ENCODE measurements around the gene IGFL2.
"Not testable (repeated sequence)": the region's sequence is repeated elsewhere in the genome, so short reads cannot be mapped to it uniquely, and the experiment has no call there.

The IGFL2 gene

DNA sequence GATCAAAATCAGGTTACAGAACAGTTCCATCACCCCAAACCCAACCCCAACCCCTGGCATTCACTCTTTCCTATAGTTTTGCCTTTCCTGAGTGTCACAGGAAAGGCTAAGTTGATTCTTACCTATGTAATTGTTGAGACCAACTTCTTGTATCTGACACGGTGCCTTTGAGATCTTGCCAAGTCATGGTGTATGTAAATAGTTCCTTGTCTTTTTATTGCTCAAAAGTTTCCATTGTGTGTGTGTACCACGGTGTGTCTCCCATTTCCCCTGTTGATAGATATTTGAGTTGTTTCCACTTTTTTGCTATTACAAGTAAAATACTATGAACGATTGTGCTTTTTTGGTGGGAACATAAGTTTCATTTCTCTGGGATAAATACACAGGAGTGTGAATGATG, 3.3 kb upstream of the IGFL2 start:
- no peak for DNase-seq

DNA sequence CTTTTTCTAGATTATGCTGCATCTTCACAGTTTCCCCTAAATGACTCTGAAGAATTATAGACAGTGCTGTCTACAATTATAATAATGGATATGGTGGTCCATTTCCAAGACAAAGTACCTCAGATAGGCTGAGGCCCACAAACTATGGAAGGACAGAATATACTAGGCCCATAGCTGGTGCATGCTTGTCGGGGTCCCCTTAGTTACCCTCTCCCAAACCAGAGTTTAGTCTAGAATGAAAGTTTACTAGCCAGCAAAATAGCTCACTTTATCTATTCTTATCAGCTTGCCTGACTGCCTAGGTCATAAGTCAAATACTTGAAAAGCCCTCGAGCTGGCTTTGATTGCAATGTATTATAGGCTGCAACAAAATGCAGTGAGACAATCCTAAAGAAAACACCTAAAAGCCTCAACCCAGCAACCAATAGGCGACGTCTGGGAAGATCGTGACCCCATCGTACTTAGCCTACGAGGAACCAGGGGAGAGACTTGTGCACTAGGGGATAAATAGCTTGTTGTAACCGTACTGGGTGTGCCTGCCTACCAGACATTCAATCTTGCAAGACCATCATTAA, 785 bp upstream of the IGFL2 start:
- no peak for DNase-seq

DNA sequence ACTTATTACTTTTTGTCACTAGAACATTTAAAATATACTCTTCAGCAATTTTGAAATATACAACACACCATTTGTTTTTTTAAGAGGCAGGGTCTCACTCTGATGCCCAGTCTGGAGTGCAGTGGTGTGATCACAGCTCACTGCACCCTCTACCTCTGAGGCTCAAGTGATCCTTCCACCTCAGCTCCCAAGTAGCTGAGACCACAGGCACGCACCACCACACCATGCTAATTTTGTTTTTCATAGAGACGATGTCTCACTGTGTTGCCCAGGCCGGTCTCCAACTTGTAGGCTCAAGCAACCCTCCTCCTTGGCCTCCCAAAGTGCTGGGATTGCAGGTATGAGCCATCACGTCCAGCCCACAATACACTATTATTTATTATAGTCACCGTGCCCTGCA, 2.6 kb downstream of the IGFL2 start:
- DNase-seq: no peak

DNA sequence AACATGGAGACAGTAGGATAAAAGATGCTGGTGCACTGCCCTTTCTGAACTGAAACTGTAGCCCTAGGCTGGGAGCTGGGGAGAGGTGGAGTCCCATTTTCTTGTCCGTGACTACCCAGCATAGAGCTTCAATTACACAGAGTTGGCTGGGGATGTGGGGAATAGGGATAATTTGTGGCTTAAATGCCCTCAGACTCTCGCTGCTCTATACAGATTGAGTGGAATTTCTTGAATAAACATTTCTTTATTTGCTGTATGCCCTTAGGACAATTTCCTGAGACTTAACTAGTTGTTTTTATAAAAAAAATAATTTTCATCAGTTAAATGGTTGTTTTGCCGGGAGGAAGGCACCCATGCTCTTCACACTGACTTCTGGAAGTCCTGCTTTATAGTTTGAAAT, 7.2 kb downstream of the IGFL2 start:
- no peak for DNase-seq

DNA sequence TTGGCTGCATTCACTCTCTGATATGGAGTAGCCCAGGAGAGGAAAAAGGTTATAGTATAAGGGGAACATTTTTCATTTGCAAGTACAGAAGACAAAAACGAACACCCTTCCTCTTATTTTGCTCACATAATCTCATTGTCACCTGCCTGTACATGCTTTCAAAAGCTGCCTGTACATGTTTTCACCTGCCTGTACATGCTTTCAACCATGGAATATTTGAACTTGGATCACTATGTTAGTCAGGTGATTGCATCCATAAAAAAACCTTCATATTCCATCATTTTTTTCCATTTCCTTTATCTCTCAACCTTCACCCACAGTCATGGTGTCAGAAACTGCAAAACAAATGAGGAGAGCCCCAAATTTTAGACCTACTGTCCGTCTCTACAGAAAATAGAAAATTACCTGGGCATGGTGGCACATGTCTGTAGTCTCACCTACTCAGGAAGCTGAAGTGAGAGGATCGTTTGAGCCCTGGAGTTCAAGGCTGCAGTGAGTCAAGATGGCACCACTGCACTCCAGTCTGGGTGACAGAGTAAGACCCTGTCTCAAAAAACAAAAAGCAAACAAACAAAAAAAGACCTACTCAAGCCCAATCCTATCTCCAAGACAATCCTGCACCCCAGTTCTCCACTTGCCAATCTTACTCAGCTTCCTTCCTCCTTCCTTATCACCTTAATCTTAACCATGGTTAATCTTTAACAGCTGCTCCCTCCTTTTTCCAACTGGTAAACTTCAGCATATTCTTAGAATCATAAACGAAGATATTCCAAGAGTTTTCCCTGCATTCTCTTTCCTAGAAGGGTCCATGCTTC, 11.6 kb downstream of the IGFL2 start:
- no peak for DNase-seq

DNA sequence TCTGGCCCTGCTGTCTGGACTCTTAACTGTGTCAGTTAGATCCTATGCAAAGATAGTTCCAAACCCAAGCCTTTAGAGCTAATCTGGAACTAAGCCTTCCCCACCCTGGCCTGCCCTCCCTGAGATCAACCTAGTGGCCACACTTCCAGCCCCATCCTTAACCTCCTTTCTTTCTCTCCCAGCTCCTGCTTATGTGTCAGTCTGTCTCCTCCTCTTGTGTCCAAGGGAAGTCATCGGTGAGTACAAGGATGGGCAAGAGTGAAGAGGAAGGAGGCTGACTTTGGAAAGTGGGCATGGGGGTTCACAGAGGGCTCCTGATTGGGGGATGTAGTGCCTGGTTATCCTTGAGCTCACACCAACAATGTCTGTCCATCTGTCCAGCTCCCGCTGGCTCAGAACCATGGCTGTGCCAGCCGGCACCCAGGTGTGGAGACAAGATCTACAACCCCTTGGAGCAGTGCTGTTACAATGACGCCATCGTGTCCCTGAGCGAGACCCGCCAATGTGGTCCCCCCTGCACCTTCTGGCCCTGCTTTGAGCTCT, 12.3 kb downstream of the IGFL2 start:
- no peak for DNase-seq

DNA sequence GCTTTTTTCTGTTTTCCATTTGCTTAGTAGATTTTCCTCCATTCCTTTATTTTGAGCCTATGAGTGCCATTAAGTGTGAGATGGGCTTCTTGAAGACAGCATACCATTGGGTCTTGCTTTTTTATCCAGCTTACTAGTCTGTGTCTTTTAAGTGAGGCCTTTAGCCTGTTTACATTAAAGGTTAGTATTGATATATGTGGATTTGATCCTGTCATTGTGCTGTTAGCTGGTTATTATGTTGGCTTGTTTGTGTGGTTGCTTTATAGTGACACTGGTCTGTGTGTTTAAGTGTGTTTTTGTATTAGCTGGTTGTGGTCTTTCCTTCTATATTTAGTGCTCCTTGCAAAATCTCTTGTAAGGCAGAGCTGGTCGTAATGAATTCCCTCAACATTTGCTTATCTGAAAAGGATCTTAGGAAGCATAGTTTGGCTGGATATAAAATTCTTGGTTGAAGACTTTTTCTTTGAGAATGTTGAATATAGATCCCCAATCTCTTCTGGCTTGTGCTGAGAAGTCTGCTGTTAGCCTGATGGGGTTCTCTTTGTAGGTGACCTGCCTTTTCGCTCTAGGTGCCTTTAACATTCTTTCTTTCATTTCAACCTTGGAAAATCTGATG, 13.7 kb downstream of the IGFL2 start:
- DNase-seq: not testable (repeated sequence)

DNA sequence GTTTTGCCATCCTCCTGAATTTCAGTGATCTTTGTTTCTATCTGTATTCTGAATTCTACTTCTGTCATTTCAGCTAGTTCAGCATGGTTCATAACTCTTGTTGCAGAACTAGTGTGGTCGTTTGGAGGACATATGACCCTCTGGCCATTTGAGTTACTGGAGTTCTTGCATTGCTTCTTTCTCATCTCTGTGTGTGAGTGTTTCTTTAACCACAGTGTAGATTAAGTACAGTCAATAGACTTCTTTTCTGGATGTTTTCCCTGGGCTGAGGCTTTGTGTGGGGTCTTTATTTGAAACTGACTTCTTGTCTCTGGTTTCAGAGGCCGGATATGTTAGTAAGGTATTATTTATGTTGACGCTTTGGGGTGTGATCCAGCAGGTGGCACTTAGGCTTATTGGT, 14.7 kb downstream of the IGFL2 start:
- DNase-seq: no peak

DNA sequence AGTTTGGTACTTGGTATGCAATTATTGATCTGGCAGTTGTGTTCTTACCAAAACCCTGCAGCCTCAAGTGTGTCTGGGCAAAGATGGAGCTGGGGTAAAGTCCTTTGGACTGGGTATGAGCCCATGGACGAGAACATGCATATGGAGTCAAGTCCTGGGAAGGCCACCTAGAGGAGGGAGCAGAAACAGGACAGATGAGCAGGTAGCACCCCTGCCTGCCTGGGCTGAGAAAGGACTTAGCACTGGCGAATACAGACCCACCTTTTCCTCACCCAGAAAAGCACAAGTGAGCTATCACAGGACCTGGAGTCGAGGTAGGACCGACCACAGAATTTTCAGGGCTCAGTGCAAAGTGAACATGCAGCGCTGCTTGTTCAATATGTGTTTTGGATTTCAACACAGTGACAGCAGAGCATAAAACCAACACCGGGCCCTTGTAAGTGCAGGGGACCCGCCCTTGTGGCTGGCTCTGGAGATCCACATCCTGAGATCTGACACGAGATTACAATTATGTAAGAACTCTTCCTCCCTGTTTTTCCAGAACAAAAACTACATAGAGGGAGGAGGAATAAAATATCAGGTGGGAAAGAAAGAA, 25.9 kb downstream of the IGFL2 start:
- no peak for DNase-seq

DNA sequence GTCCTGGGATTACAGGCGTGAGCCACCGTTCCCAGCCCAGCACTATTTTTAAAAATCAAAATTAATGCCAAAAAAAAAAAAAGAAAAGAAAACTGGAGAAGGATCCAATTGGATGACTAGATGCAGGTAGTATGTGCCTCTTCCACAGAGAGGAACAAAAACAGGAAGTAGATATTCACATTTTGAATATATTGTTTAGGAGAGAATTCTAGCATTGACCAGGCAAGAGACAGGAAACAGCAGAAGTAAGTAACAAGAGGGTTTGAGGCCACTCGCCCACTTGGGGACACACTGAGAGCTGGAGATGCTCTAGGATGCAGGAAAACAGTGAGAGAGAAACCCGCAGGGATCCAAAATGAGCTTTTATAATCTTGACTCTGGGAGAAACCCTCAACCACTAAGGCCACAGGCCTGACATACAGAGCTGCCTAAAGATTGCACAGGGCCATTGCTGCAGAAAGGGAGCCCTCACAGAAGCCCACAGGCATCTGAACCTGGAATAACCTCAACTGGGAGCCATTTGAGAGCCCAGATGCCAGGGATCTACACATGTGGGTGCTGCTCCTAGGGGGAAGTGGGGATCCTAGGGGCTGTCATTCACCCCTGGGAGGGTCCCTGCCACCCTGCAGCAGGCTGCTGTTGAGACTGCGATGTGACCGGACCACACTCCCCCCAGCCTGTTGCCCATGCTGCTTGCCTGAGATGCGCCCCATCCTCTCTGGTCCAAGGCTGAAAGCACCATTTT, 28.2 kb downstream of the IGFL2 start:
- no peak for DNase-seq

DNA sequence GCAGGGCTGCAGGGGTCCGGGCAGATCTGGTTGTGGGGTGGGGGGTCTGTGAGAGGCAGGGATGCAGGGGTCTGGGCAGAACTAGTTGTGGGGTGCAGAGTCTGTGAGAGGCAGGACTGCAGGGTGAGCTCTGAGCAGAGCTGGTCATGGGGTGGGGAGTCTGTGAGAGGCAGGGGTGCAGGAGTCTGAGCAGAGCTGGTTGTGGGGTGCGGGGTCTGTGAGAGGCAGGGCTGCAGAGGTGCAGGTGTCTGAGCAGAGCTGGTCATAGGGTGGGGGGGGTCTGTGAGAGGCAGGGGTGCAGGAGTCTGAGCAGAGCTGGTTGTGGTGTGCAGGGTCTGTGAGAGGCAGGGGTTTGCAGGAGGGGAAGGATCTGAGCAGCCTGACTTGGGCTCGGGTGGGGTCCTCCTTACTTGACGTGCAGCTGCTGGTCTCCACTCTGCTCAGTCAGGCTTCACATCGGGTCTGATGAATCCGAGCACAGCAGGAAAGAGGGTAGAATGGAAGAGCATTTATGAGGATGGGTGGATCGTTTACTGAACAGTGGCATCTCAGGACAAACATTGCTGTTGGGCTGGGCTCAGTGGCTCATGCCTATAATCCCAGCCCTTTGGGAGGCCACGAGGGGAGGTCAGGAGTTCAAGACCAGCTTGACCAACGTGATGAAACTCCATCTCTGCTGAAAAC, 31.2 kb downstream of the IGFL2 start:
- no peak for DNase-seq

DNA sequence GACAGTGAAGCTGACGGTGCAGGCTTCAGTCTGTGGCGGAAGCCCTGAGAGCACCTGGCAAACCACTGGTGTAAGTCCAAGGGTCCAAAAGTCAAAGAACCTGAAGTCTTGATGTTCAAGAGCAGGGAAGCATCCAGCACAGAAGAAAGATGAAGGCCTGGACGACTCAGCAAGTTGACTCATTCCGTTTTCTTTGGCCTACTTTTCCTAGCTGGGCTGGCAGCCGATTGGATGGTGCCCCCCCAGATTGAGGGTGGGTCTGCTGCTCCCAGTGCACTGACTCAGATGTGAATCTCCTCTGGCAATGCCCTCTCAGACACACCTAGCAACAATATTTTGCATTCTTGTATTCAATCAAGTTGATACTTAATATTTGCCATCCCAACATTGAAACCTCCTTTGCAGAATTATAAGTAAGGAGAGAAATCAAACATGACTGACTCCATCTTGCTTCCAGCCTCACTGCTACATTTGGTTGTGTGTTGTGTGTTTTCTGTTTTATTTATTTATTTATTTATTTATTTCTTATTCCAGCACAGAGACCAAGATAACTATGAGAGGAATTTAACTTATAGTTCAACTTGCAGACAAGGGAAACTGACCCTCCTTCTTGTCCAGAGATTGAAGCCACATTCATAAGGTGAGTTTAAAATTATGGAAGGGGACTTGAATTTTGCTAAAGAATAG, 32.8 kb downstream of the IGFL2 start:
- DNase-seq: no peak

DNA sequence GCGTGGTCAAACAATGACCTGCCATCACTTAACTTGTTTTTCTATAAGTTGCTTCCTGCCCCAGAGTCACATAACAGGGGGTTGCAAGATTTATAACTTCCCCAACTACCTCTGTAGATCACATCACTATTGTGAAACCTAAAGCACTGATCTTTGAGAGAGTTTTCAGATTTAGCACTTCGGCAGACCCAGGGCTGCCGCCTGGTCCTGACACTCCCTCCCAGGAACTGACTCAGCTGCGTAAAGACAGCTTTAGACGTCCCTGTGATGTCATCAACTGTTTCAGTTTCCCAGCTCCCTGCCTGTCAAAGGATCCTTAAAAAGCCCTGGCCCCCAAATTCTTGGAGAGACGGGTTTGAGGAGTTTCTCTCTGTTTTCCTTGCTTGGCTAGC, 33.3 kb downstream of the IGFL2 start:
- DNase-seq: no peak

DNA sequence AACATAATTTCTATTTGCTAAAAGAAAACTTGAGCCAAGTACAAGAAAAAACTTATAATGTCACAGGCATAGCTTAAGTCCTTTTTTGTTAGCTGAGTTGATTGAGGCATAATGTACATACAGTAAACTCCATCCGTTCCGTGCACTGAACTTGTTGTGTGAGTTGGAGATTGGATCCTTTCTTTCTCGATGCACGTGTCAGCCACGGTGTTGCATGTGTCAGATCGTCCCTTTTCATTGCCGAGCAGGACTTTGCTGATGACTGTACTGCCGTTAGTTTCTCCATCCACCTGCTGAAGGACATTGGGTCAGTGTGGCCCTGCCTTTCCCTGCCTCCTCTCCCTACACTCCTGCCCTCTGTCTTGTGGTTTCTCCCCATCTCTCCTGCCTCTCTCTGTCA, 34.4 kb downstream of the IGFL2 start:
- DNase-seq: no peak

DNA sequence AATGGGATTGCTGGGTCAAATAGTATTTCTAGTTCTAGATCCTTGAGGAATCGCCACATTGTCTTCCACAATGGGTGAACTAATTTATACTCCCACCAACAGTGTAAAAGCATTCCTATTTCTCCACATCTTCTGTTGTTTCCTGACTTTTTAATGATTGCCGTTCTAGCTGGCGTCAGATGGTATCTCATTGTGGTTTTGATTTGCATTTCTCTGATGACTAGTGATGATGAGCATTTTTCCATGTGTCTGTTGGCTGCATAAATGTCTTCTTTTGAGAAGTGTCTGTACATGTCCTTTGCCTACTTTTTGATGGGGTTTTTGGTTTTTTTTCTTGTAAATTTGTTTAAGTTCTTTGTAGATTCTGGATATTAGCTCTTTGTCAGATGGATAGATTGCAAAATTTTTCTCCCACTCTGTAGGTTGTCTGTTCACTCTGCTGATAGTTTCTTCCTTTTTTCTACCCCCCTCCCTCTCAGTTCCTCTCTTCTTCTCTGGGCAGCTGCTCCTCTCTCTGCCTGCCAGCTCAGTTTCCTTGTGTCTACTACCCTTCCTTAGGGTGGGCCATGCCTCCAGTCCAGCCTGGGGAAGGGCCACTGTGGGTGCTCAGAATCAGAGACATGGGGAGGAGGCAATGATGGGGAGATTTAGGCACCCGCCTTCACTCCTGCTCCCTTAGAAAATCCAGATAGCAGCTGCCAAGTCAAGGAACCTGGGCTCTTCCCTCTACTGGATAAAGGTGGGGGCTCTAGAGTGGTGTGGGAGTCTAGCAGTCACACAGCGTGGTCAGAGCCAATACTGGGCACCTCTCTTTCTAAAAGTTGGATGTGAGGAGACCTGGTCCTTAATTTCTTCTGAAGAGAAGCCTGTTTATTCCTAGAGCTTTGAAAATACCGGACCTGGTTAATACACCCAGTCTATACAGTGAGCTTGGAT, 37.0 kb downstream of the IGFL2 start:
- not testable (repeated sequence) for DNase-seq

DNA sequence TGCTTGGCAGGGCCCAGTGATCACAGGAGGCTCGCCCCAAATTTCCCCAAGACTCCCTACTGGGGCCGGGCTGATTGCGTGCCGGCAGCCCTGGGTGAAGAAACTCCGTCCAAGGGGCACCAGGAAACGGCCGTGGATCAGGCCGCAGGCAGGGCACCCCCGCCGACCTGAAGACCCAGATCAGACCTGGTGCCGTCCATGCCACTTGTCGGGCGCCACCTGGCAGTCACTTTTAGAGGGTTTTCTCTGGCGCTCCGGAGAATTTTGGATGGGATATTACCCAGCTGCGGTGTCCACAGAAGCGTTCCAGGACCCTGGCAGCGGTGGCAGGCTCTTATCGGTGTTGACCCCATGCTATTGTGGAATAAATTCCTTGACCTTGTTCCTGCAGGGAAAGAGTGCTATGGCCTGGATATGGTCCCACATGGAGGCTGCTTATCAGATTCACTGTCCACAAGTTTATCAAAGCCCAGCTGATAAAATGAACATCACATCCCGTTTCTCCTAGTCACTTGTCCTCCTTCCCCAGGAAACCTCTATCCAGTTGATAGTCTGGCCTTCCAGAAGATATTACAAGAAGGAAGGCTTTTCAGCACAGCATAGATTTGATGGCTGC, 38.2 kb downstream of the IGFL2 start:
- no peak for DNase-seq

DNA sequence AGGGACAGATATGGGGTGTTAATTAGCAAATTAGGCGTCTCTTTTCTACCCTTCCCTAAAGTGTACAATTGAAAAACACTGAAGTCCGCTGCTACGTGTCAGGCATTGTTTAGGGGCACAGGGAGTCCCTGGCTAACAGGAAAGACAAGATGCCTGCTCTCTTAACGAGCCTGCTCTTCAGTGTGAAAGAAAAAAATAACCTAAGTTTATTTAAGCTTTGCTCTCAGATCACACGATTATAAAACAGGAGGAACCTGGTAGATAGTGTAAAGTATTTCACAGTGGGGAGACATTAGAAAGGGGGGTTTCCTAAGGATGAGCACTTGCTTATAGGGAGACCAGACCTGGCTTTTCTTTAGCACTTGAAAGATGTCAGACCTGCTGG, 38.7 kb downstream of the IGFL2 start:
- no peak for DNase-seq

DNA sequence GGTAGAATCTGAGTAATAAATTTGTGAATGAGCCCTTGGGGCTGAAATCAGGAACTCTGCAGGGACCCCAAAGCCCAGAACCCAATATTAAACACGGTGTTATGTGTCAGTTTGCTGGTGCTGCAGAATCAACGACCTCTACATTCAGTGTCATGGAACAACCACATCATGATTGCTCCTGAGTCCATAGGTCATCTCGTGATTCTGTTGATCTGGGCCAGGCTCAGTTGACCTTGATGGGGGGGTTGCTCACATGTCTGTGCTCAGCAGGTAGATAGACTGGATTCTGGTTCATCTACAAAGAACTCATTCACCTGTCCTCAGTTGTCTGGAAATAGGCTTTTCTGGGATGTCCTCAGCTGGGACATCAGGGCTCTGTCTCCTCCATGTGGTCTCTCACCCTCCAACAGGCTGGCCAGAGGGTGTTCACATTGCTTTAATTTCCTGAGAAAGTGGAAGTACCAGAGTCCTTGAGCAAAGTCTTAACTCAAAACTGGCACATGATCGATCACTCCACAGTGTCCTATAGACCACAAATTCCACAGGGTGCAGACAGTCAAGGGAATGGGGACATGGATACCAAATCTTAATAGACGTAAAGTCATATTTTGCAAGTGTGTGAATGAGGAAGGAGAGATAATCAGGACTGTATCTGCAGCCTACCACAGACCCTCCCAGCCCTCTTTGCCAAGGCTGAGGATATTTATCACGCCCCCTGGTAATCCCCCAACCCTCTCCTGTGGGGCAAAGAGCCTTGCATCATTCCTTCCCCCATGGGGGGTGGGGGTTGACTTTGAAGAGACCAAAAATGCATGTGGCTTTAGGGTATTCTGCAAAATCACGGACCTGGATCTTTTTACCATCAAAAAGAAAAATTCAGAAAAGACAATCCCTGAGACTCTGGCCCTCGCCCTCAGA, 42.2 kb downstream of the IGFL2 start:
- no peak for DNase-seq

DNA sequence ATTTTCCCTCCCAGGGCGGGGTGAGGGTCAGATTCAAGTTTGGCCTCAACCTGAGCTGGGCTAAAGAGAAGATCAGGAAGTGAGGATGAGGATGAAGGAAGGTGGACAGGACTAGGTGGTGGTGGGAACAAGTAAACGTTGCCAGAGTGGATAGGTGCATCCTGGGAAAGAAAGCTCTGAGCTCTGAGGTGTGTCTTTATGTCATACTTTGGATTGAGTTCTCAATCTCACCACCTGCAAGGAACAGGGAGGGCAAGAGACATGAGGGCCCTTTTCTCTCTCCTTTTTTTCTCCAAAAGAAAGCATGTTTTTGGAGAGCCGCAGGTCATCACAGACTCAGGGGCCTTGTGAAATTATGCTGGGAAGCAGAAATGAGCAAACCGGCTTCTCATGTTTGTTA, 43.3 kb downstream of the IGFL2 start:
- no peak for DNase-seq

Measured in stimulated activated naive CD4-positive, alpha-beta T cell (primary cell).